Lower leg skin (tissue), 4 donors: ENCODE results near the gene SLC6A12. TPM values are rescaled to one million over a fixed set of nuclear protein-coding genes. Genes with fewer than 3 reads are reported as not detected.

Experiments used
- DNase-seq, 2 donors: peaks; one replicate each; pipeline ENCODE4 v3.0.0-alpha.2; 2019; ENCODE audit warnings: low spot score in 2 of 2
- H3K4me3 ChIP-seq: fragments of 200-600 bp; sonication (generic); 2 replicates; pipeline ENCODE4 v1.5.1; 2017; ENCODE audit warnings: mild to moderate bottlenecking, low read depth; ENCODE audit not compliant: poor library complexity, severe bottlenecking
- CTCF ChIP-seq, 3 donors: fragments of 450-650 bp; IDR thresholded peaks; one replicate each; pipeline ENCODE4 v1.5.1; 2016; ENCODE audit warnings: antibody characterized with exemption in 3 of 3, mild to moderate bottlenecking in 3 of 3, moderate library complexity in 2 of 3
- POLR2A ChIP-seq, 2 donors: fragments of 450-650 bp; IDR thresholded peaks; one replicate each; pipeline ENCODE4 v1.6.1; 2016 to 2017; ENCODE audit warnings: antibody characterized with exemption in 2 of 2, mild to moderate bottlenecking in 1 of 2, moderate library complexity in 1 of 2
- WGBS, 2 donors: methylation state at CpG; one replicate each; pipeline ENCODE4 v1.1.5; 2018; 5-methylcytosine and 5-hydroxymethylcytosine counted together
- intact Hi-C: fragments of 100-400 bp; cut with DNase I; formaldehyde crosslinking; loops from one replicate; pipeline ENCODE4 v1.15.0; 2023; ENCODE audit warnings: low total_unique reads
- total RNA-seq, 4 donors: library from RNA; depleted of rRNA; stranded (reverse); fragments of >200 nt; gene quantifications; one replicate each; pipeline ENCODE4 v1.1.0, GENCODE V29; 2016

SLC6A12 gene
- total RNA-seq, 4 donors from 2014 or later: 0.30 to 0.74 (median 0.71) TPM; not detected in 1

DNA sequence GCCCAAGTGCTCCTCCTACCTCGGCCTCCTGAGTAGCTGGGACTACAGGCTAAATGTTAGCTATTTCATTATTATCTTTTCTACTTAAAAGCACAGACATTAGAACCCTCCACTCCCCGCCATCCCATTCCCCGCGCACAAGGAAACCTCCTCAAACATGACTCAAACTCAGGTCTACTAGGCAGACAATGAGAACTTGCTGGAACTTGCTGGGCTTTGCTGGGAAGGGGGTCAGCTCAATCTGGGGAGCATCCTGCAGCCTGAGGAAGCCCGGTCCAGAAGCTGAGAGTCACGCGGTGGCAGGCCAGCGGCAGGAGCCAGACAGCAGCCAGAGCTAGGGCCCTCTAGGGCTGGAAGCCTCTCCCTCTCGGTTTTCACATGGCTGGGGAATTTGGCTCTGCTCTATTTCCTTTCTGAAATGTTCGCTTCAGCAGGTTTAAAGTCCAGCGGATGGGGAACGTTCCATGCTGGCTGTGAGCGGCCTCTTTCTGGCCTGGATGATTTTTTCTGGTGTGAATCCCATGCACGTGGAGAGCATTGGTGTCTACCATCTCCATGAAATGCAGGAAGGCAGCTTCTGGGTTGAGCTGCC lies 68.5 kb downstream of the SLC6A12 start:
- WGBS, 2 donors: 71 to 76% methylated on average over 12 to 14 of the region's 14 CpGs
- DNase-seq: no peak
- H3K4me3 ChIP-seq: no peak overlapping the region
- intact Hi-C loops: no loop called here
- TF ChIP-seq POLR2A (IDR thresholded peaks at IDR 0.05) (no peak), CTCF (IDR thresholded peaks at IDR 0.05) (no peak)

- H3K4me3 ChIP-seq: no peak overlapping the region
- no peak for DNase-seq
- TF ChIP-seq CTCF (IDR thresholded peaks at IDR 0.05): no peak
- TF ChIP-seq POLR2A (IDR thresholded peaks at IDR 0.05): no peak
- intact Hi-C loops: no loop called here
- whole genome bisulfite sequencing, 2 donors: 74 to 76% methylated on average over 5 of the region's 5 CpGs
Observed at GRCh38 chr12:144650-145284, 69.2 kb downstream of the SLC6A12 start.

GRCh38 chr12:143964-144649 lies 69.8 kb downstream of the SLC6A12 start:
- no peak for DNase-seq
- intact Hi-C loops: no loop called here
- WGBS, 2 donors: 64 to 74% methylated on average over 19 of the region's 19 CpGs
- no peak overlapping the region for H3K4me3 ChIP-seq
- TF ChIP-seq POLR2A (IDR thresholded peaks at IDR 0.05): no peak
- TF ChIP-seq CTCF (IDR thresholded peaks at IDR 0.05): no peak

DNA sequence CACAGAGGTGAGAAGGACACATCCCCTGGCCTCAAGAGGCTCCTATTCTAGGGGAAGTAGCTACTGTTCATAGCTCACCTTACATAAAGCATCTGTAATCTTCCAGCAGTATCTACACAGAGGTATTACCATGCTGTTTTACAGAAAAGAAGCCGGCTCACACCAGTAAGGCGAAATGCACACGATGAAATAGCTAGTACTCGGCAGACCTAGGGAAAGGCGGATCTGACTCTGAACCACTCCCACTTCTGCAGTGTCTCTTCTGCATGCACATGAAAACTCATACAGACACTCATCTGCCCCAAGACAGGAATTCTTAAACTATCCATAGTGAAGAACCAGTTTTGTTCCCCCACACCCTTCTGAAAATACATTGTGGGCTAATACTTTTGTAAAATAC lies 73.8 kb downstream of the SLC6A12 start:
- intact Hi-C loops: no loop called here
- no peak for DNase-seq
- H3K4me3 ChIP-seq: no peak overlapping the region
- no peak for TF ChIP-seq POLR2A (IDR thresholded peaks at IDR 0.05)
- no peak for TF ChIP-seq CTCF (IDR thresholded peaks at IDR 0.05)
- WGBS, 2 donors: 41 to 55% methylated on average over 5 of the region's 5 CpGs

Other genes starting within 250 kb of the SLC6A12 start
- under 1 TPM in 3 of 4 donors, not detected in 1; 0.04 to 0.10 (median 0.05) TPM for gene IQSEC3, start 147.4 kb downstream of the SLC6A12 start, total RNA-seq
- gene SLC6A13, start 48.7 kb upstream of the SLC6A12 start, total RNA-seq: not detected
- gene KDM5A, start 175.2 kb upstream of the SLC6A12 start, total RNA-seq: 10 to 100 TPM; 43.5 to 85.0 (median 67.0) TPM
- 10 to 100 TPM in 1 of 4 donors, 1 to 10 TPM in 3; 3.4 to 18.3 (median 5.7) TPM for gene CCDC77, start 187.5 kb upstream of the SLC6A12 start, total RNA-seq
- gene B4GALNT3, start 245.8 kb upstream of the SLC6A12 start, total RNA-seq: 10 to 100 TPM; 35.8 to 65.4 (median 47.6) TPM